ENCODE data around the gene TEX11.
"Not testable (repeated sequence)": the region's sequence is repeated elsewhere in the genome, so short reads cannot be mapped to it uniquely, and the experiment has no call there.

TEX11 gene

GRCh38 chrX:70754169-70754848, 154.2 kb downstream of the TEX11 start:
- DNase-seq, result no peak

DNA sequence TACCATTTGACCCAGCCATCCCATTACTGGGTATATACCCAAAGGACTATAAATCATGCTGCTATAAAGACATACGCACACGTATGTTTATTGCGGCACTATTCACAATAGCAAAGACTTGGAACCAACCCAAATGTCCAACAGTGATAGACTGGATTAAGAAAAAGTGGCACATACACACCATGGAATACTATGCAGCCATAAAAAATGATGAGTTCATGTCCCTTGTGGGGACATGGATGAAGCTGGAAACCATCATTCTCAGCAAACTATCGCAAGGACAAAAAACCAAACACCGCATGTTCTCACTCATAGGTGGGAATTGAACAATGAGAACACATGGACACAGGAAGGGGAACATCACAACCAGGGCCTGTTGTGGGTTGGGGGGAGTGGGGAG, 174.7 kb downstream of the TEX11 start:
- DNase-seq, result not testable (repeated sequence)

- not testable (repeated sequence) for DNase-seq
Observed at GRCh38 chrX:70727961-70728360, 180.6 kb downstream of the TEX11 start.

- no peak for DNase-seq
Observed at GRCh38 chrX:70720721-70721120, 187.8 kb downstream of the TEX11 start.

- not testable (repeated sequence) for DNase-seq
Observed at GRCh38 chrX:70711336-70711735, 197.2 kb downstream of the TEX11 start.

GRCh38 chrX:70694339-70695122, 214.0 kb downstream of the TEX11 start:
- no peak for DNase-seq

- DNase-seq, result not testable (repeated sequence)
Observed at GRCh38 chrX:70679455-70679854, 229.1 kb downstream of the TEX11 start.

DNA sequence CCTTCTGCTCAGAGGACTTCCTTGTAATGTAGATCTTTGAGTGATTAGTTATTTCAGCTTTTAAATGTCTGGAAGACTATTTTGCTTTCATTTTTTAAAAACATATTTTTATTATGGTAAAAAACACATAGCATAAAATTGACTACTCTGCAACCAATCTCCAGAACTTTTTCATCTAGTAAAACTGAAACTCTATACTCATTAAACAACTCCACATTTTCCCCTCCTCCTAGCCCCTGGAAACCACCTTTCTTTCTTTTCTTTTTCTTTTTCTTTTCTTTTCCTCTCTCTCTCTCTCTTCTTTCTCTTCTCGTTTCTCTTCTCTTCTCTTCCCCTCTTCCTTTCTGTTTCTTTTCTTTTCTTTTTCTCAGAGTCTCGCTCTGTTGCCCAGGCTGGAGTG, 233.2 kb downstream of the TEX11 start:
- DNase-seq, result no peak

DNA sequence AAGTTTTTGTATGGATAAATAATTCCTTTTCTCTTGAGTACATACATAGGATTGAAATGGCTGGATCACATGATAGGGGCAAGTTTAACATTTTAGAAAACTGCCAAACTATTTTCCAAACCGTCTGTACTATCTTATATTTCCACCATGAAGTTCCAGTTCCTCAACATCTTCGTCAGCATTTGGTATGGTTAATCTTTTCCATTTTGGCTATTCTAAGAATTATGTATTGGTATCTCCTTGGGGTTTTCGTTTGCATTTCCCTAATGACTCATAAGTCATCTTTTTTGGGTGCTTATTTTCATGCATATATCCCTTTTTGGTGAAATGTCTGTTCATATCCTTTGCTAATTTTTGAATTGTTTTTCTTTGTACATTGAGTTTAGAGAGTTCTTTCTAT, 236.2 kb downstream of the TEX11 start:
- no peak for DNase-seq

- DNase-seq, result no peak
Observed at GRCh38 chrX:70669120-70669519, 239.4 kb downstream of the TEX11 start.

DNA sequence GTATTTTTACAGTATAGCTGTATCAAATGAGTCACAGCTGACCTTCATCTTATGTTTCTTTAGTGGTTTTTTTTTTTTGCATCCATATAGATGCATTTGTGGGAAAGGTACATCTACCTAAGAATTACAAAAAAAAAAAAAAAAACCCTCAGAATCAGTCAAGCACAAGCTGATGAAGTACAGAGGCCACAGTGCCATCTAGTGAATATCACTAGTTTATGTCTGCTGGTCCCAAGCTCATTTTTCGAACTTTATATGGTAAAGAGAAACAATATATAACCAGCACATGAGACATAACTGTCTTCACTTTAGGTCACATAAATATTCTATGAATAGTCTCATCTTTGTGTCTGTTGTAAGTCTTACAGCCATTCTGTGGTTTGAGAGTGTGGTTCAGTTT, 243.8 kb downstream of the TEX11 start:
- DNase-seq, result peak; percentile 12

GRCh38 chrX:70661124-70661523, 247.4 kb downstream of the TEX11 start:
- DNase-seq, result not testable (repeated sequence)

DNA sequence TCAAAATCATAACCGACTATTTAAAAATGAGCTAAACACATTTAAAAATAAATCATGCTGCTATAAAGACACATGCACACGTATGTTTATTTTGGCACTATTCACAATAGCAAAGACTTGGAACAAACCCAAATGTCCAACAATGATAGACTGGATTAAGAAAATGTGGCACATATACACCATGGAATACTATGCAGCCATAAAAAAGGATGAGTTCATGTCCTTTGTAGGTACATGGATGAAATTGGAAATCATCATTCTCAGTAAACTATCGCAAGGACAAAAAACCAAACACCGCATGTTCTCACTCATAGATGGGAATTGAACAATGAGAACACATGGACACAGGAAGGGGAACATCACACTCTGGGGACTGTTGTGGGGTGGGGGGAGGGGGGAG, 251.0 kb downstream of the TEX11 start:
- not testable (repeated sequence) for DNase-seq

- DNase-seq, result no peak
Observed at GRCh38 chrX:70656304-70656703, 252.2 kb downstream of the TEX11 start.

- DNase-seq, result not testable (repeated sequence)
Observed at GRCh38 chrX:70647910-70648309, 260.6 kb downstream of the TEX11 start.

GRCh38 chrX:70636218-70636617, 272.3 kb downstream of the TEX11 start:
- no peak for DNase-seq

- no peak for DNase-seq
Observed at GRCh38 chrX:70635669-70636068, 272.8 kb downstream of the TEX11 start.

- no peak for DNase-seq
Observed at GRCh38 chrX:70635227-70635626, 273.3 kb downstream of the TEX11 start.

- no peak for DNase-seq
Observed at GRCh38 chrX:70621743-70622142, 286.8 kb downstream of the TEX11 start.

GRCh38 chrX:70618467-70618866, 290.0 kb downstream of the TEX11 start:
- DNase-seq, result no peak

GRCh38 chrX:70613295-70613694, 295.2 kb downstream of the TEX11 start:
- no peak for DNase-seq

- no peak for DNase-seq
Observed at GRCh38 chrX:70605352-70605751, 303.2 kb downstream of the TEX11 start.

- DNase-seq, result no peak
Observed at GRCh38 chrX:70592091-70592490, 316.4 kb downstream of the TEX11 start.

- not testable (repeated sequence) for DNase-seq
Observed at GRCh38 chrX:70587158-70587557, 321.4 kb downstream of the TEX11 start.

Measured in RPMI8226 (cell line).